ENCODE measurements around the gene PRR3. TPM values are rescaled to one million over a fixed set of nuclear protein-coding genes. Genes with fewer than 3 reads are reported as not detected.

PRR3 gene
- polyA plus RNA-seq, 1 donor, result 17.6 TPM

- DNase-seq (ENCODE audit: low read depth), result no peak
Observed at GRCh38 chr6:30611856-30612194, 54.7 kb downstream of the PRR3 start.

GRCh38 chr6:30612213-30612612 is 55.1 kb downstream of the PRR3 start:
- no peak for DNase-seq (ENCODE audit: low read depth)

GRCh38 chr6:30612687-30613248 is 55.7 kb downstream of the PRR3 start:
- no peak for DNase-seq (ENCODE audit: low read depth)

Other genes starting within 250 kb of the PRR3 start
- gene TRIM39, start 230.4 kb upstream of the PRR3 start, polyA plus RNA-seq (ENCODE audit: insufficient read length), result 7.3 TPM
- 21.2 TPM for gene RPP21, start 212.1 kb upstream of the PRR3 start, polyA plus RNA-seq (ENCODE audit: insufficient read length)
- gene HLA-E, start 67.8 kb upstream of the PRR3 start, polyA plus RNA-seq (ENCODE audit: insufficient read length), result 69.1 TPM
- 52.6 TPM for gene GNL1, start 806 bp upstream of the PRR3 start, polyA plus RNA-seq (ENCODE audit: insufficient read length)
- gene ABCF1, start 14.1 kb downstream of the PRR3 start, polyA plus RNA-seq (ENCODE audit: insufficient read length), result 46.5 TPM
- 32.4 TPM for gene PPP1R10, start 59.9 kb downstream of the PRR3 start, polyA plus RNA-seq (ENCODE audit: insufficient read length)
- 56.3 TPM for gene MRPS18B, start 60.5 kb downstream of the PRR3 start, polyA plus RNA-seq (ENCODE audit: insufficient read length)
- 21.1 TPM for gene ATAT1, start 69.6 kb downstream of the PRR3 start, polyA plus RNA-seq (ENCODE audit: insufficient read length)
- gene C6orf136, start 89.8 kb downstream of the PRR3 start, polyA plus RNA-seq (ENCODE audit: insufficient read length), result 16.1 TPM
- gene DHX16, start 115.7 kb downstream of the PRR3 start, polyA plus RNA-seq (ENCODE audit: insufficient read length), result 20.9 TPM
- gene PPP1R18, start 129.3 kb downstream of the PRR3 start, polyA plus RNA-seq (ENCODE audit: insufficient read length), result 37.8 TPM
- gene NRM, start 133.7 kb downstream of the PRR3 start, polyA plus RNA-seq (ENCODE audit: insufficient read length), result 30.9 TPM
- 20.2 TPM for gene MDC1, start 160.0 kb downstream of the PRR3 start, polyA plus RNA-seq (ENCODE audit: insufficient read length)
- 663 TPM for gene TUBB, start 163.1 kb downstream of the PRR3 start, polyA plus RNA-seq (ENCODE audit: insufficient read length)
- gene FLOT1, start 185.4 kb downstream of the PRR3 start, polyA plus RNA-seq (ENCODE audit: insufficient read length), result 105 TPM
- gene IER3, start 187.3 kb downstream of the PRR3 start, polyA plus RNA-seq (ENCODE audit: insufficient read length), result 17.3 TPM